ENCODE measurements around the gene U2SURP.

The U2SURP gene

DNA sequence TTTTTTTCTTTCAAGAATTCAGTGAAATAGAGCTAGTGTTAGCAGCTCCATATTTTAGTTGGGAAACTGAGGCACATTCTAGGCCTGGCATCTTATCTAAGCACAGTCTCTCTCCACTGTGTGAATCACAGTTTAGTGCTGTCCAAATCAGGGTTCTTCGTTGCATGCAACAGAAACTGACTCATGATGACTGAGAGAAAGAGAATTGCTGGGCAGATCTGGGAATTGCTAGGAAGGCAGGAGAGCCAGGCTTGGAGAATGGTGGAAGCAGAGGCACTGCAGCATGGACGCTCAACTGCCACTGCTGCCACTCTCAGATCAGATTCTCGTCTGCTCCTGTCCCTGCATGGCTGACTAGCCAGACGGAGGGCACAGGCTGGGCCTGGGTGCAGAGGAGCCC lies 77.5 kb downstream of the U2SURP start:
- no peaks in the 10 kb centered on the region for H3K27me3 ChIP-seq (ENCODE audit: control insufficient read depth, insufficient read depth, low read length)
- no peaks in the 10 kb centered on the region for H3K9me3 ChIP-seq (ENCODE audit: control insufficient read depth, low read length)
- H3K4me2 ChIP-seq (ENCODE audit: low read length), result no peak overlapping the region
- H3K4me1 ChIP-seq, result no peaks in the 10 kb centered on the region
- H3K79me2 ChIP-seq, result no peaks in the 10 kb centered on the region
- H3K4me3 ChIP-seq (ENCODE audit: low read depth, low read length), result no peak overlapping the region
- H3K36me3 ChIP-seq (ENCODE audit: control insufficient read depth, insufficient read depth, low read length), result no peaks in the 10 kb centered on the region
- no peak overlapping the region for H3K27ac ChIP-seq
- TF ChIP-seq, protein P1, sequence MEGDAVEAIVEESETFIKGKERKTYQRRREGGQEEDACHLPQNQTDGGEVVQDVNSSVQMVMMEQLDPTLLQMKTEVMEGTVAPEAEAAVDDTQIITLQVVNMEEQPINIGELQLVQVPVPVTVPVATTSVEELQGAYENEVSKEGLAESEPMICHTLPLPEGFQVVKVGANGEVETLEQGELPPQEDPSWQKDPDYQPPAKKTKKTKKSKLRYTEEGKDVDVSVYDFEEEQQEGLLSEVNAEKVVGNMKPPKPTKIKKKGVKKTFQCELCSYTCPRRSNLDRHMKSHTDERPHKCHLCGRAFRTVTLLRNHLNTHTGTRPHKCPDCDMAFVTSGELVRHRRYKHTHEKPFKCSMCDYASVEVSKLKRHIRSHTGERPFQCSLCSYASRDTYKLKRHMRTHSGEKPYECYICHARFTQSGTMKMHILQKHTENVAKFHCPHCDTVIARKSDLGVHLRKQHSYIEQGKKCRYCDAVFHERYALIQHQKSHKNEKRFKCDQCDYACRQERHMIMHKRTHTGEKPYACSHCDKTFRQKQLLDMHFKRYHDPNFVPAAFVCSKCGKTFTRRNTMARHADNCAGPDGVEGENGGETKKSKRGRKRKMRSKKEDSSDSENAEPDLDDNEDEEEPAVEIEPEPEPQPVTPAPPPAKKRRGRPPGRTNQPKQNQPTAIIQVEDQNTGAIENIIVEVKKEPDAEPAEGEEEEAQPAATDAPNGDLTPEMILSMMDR (IDR thresholded peaks at IDR 0.05), result no peak
- no peak overlapping the region for H2AFZ ChIP-seq
- H3K9ac ChIP-seq, result no peak overlapping the region

DNA sequence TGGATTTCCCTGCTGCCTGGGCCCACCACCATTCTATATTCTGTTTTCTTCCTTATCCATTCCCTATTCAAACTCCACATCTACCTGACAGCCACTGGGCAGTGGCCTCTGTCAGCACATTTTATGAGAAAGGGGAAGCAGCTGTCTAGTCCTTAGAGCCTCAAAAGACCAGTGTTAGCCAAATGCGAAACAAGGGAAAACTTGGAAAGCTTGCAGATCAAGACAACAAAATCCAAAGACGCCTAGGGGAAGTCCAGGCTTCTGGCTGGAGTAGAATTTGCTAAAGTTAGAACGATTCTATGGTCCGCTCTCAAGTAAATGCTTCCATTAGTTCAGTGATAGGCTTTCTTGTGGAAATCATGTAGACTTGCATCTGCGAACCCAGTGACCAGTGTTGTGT lies 78.8 kb downstream of the U2SURP start:
- Histone ChIP-seq H3K4me3 (ENCODE audit: low read depth, low read length) (no peak overlapping the region), H3K79me2 (no peaks in the 10 kb centered on the region), H2AFZ (no peak overlapping the region), H3K9me3 (ENCODE audit: control insufficient read depth, low read length) (no peaks in the 10 kb centered on the region), H3K27me3 (ENCODE audit: control insufficient read depth, insufficient read depth, low read length) (no peaks in the 10 kb centered on the region), H3K36me3 (ENCODE audit: control insufficient read depth, insufficient read depth, low read length) (no peaks in the 10 kb centered on the region), H3K9ac (no peak overlapping the region), H3K4me1 (no peaks in the 10 kb centered on the region), H3K4me2 (ENCODE audit: low read length) (no peak overlapping the region), H3K27ac (no peak overlapping the region)
- TF ChIP-seq, protein P1 (IDR thresholded peaks at IDR 0.05), result no peak

DNA sequence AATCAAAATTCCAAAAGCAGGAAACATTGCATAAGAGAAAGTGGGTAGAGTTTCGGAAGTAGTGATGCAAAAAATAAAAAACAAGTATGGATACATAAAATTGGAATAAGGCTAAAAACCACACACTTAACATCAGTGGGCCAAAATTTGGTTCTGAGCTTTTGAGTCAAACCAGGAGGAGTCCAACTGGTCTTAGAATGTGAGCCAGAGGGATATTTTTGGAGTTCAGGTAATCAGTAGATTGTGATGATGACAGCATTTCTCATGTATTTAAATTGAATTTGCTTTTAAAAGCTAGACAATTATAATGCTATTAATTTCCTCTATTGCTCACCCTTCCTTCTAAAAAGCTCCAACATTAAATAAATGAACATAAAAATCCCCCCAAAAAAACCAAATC lies 80.0 kb downstream of the U2SURP start:
- TF ChIP-seq, protein P1 (IDR thresholded peaks at IDR 0.05), result no peak
- no peaks in the 10 kb centered on the region for H3K27me3 ChIP-seq (ENCODE audit: control insufficient read depth, insufficient read depth, low read length)
- no peak overlapping the region for H3K9ac ChIP-seq
- H3K4me1 ChIP-seq, result no peaks in the 10 kb centered on the region
- H3K9me3 ChIP-seq (ENCODE audit: control insufficient read depth, low read length), result no peaks in the 10 kb centered on the region
- H3K27ac ChIP-seq, result no peak overlapping the region
- H2AFZ ChIP-seq, result no peak overlapping the region
- no peak overlapping the region for H3K4me2 ChIP-seq (ENCODE audit: low read length)
- H3K4me3 ChIP-seq (ENCODE audit: low read depth, low read length), result no peak overlapping the region
- H3K79me2 ChIP-seq, result no peaks in the 10 kb centered on the region
- no peaks in the 10 kb centered on the region for H3K36me3 ChIP-seq (ENCODE audit: control insufficient read depth, insufficient read depth, low read length)

DNA sequence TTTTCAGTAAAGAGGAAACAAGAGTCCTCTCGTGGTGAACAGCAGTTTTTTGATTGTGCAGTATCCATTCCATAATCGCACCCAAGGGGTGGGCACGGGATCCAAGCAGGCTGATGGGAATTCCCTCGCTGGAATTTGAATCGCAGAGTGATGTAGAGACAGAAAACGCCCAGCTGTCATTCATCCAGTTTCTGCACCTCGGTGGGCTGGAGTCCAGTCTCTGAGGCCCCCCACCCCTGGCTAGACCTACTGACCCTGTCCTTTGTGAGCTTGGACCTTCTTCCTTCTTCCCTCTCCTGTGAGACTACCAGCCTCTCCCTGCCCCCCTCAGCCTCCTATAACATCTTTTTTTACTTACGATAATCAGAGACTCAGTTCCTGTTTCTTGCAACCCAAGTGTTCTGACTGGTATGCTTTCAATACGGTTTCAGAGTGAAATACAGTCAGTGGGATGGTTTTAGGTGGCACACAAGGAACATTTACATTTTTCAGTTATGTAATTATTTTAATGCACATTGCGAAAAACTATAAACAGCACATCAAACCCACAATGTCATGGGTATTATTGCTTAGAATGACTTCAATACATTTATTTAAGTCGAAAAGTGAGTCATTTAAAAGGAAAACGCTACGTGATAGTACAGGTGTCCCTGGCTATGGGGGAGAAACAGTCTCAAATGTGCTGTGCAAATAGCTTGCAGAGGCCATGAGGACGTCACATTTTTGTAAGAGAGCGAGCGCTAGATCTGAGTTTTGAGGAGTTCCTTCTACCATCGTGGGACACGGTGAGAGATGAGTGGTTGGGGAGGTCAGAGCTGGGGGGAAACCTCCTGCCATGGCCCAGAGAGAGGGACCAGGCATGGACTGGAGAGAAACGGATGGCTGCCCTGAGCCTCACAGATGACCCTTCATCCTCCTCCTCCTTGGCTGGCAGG lies 80.7 kb downstream of the U2SURP start:
- no peak overlapping the region for H3K9ac ChIP-seq

More for the DNA sequence above, 80.7 kb downstream of the U2SURP start:
- no peak overlapping the region for H3K4me3 ChIP-seq (ENCODE audit: low read depth, low read length)
- H2AFZ ChIP-seq, result no peak overlapping the region
- H3K9me3 ChIP-seq (ENCODE audit: control insufficient read depth, low read length), result no peaks in the 10 kb centered on the region
- H3K27ac ChIP-seq, result no peak overlapping the region
- no peaks in the 10 kb centered on the region for H3K27me3 ChIP-seq (ENCODE audit: control insufficient read depth, insufficient read depth, low read length)
- H3K4me2 ChIP-seq (ENCODE audit: low read length), result no peak overlapping the region
- H3K4me1 ChIP-seq, result no peaks in the 10 kb centered on the region
- TF ChIP-seq, protein P1 (IDR thresholded peaks at IDR 0.05), result no peak
- H3K36me3 ChIP-seq (ENCODE audit: control insufficient read depth, insufficient read depth, low read length), result no peaks in the 10 kb centered on the region
- no peaks in the 10 kb centered on the region for H3K79me2 ChIP-seq

All from parathyroid adenoma (tissue), 2 donors.